Measurements from ENCODE around the gene UBXN2A.

UBXN2A gene, protein sequence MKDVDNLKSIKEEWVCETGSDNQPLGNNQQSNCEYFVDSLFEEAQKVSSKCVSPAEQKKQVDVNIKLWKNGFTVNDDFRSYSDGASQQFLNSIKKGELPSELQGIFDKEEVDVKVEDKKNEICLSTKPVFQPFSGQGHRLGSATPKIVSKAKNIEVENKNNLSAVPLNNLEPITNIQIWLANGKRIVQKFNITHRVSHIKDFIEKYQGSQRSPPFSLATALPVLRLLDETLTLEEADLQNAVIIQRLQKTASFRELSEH

DNA sequence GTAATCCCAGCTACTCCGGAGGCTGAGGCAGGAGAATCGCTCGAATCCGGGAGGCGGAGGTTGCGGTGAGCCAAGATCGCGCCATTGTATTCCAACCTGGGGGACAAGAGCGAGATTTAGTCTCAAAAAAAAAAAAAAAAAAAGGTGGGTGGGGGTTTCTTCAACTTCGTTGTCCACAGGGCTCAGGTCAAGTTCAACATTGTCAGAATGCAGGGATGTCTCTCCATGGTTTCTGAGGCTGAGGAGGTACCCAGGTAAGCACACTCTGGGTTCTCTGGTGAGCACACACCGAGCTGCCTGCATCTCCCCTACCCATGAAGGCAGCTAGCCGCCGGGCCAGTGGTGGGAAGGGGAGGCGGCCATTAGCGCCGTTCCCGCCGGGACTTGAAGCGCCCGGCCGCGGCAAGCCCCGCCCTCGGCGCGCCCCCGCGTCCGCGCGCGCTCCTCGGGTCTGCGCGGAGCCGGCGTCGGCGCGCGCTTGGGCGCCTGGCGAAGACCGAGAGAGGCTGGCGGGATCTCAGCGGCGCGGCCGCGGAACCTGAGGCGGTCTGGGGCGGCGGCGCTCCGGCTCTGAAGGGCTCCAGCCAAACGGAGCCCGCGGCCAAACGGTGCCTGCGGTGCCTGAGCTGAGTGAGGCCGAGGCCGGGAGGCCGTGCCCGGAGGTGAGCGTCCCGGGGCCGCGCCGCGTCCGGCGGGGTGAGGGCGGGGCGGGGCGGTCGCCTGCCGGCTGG is at the start of gene UBXN2A:
Gene UBXN2A (plus strand): TSS at position 477 of the 731 bp plus-strand sequence. CDS start 17,852 bp downstream, outside the sequence.
- peak; percentile 72 for DNase-seq

DNA sequence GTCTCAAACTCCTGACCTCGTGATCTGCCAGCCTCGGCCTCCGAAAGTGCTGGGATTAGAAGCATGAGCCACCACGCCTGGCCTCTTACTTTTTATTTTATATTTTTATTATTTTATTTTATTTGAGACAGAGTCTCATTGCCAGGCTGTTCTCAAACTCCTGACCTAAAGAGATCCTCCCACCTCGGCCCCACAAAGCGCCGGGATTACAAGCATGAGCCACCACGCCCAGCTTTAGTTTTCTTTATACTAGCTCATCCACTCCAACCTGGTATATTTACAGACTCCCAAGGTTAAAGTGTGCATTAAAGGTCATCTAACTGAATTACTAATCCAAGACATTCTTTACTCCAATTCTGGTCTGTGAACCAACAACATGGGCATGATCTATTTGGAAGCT is 40.1 kb upstream of the UBXN2A start:
- no peak for DNase-seq

DNA sequence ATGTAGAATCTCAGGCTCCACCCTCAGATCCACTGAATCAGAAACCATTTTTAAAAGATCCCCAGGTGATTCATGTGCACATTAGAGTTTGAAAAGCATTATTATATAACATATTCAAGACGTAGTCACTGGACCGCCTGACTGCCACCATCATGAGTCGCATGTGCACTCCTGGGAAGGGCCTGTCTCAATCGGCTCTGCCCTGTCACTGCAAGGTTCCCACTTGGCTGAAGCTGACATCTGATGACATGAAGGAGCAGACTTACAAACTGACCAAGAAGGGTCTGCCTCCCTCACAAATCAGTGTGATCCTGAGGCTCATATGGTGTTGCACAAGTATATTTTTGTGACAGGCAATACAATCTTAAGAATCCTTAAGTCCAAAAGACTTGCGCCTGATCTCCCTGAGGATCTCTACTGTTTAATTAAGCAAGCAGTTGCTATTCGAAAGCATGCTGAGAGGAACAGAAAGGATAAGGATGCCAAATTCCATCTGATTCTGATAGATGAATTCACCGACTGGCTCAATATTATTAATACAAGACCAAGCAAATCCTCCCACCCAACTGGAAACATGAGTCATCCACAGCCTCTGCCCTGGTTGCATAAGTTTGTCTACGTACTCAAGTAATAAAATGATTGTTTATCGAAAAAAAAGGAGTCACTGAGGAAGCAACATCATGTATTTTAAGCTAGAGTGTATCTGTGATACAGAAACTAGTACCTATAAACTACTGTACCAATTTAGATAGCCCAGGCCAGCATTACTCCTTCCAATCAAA is 39.5 kb upstream of the UBXN2A start:
- DNase-seq, result no peak

DNA sequence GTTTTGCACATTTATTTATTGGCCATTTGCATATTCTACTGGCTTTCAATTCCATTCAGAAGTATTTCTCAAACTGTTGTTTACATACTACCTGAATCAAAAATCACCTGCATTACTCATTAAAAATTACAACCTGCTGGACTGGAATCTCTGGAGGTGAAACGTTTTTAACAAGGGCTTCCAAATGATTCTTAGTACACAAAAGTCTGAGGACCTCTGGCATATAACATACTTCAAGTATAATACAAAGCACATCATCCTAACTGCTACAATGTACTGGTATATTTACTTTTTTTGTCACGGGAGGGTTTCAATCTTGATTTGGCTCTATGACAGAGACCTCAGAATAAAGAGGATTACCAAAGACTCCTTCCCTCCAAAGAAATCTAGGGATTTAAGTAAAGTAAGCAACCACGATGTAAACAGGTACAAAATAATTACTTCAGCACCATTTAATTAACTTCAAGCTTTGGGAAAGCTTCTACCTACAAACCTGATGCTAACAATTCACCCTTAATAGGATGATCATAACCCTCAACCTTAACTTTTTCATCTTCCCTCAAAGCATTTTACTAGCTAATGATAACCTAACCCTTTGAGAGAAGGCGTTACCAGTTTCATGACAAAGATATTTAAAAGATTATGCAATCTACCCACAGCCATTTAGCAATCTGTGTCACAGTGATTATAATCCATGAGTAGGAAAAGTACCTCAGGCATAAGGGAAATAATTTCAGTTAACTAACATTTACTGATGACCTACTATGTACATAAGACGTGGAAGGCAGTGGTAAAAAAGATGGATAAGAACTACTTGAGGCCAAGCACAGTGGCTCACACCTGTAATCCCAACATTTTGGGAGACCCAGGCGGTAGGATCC is 38.1 kb upstream of the UBXN2A start:
- DNase-seq, result no peak

DNA sequence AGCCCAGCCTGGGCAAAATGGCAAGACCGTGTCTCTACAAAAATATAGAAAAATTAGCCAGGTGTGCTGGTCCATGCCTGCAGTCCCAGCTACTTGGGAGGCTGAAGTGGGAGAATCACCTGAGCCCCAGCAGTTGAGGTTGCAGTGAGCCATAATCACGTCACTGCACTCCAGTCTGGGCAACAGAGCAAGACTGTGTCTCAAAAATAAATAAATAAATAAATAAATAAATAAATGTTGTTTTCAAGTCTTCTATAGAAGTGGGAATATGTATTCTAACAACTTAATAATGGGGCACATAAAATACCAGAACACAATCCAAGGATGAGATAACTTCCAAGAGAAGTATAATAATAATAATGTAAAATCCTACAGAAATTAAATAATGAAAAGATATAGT is 37.2 kb upstream of the UBXN2A start:
- no peak for DNase-seq

DNA sequence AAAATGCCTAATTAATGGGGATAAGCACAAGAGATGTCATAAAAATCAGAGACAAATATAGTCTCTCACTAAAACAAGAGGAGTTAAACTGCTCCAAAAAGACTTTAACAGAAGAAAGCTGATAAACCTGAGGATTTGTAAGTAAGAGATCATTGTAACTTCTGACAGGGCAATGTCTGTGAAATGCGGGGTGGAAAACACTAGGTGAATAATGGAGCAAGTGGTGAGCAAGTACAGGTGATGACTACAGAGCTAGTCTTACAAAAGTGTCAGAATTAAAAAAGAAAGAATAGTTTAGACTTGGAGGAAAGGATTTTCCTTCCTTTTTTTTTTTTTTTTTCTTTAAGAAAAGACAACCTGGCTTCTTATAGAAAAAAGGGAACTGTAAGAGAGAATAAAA is 36.0 kb upstream of the UBXN2A start:
- DNase-seq, result no peak

DNA sequence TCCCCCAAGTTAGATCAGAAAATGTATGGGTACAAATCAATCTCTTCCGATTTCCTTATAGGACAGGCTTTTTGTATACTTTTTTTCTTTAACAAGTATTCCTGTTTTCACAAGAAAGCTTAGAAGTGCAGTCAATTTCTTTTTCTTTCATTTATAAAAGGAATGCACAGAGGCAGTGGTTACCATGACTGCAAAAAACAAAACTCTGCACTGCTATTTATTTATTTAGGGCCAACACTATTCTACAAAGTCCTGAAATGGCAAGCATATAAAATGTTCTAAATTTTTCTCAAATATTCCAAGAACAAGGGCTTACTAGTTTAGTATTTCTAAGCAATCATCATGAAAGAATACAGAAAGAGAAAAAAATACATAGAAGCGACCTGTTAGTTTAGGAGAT is 35.6 kb upstream of the UBXN2A start:
- DNase-seq, result no peak

DNA sequence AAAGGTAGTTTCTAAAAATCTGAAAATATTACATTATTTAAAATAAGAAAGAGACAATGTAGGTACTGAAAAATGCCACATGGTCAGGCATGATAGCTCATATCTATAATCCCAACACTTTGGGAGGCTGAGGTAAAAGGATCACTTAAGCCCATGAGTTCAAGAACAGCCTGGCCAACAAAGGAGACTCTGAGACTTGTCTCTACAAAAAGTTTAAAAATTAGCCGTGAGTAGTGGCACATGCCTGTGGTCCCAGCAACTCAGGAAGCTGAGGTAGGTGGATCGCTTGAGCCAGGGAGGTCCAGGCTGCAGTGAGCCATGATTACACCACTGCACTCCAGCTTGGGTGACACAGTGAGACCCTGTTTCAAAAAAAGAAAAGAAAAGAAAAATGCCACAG is 35.1 kb upstream of the UBXN2A start:
- DNase-seq, result no peak

DNA sequence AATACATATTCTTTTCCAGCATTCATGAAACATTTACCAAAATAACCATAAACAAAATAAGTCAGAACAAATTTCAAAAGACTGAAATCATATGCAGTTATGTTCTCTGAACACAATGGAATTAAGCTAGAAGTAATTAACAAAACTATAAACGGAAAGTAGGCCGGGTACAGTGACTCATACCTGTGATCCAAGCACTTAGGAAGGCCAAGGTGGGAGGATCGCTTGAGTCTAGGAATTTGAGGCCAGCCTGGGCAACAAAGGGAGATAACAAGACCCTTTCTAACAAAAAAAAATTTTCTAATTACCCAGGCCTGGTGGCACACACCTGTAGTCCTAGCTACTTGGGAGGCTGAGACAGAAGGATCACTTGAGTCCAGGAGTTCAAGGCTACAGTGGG is 28.2 kb upstream of the UBXN2A start:
- DNase-seq, result no peak

DNA sequence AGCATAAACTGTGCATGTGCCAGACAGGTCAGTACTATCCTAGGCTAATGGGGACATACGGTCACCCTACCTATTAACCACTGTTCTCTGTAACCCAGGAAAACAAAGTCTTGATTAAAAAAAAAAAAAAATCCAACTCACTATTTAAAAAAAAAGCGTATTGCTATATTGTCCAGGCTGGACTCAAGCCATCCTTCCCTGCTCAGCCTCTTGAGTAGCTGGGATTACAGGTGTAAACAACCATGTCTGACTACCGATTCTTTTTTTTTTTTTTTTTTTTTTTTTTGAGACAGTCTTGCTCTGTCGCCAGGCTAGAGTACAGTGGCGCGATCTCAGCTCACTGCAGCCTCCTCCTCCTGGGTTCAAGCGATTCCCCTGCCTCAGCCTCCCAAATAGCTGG is 24.9 kb upstream of the UBXN2A start:
- no peak for DNase-seq

DNA sequence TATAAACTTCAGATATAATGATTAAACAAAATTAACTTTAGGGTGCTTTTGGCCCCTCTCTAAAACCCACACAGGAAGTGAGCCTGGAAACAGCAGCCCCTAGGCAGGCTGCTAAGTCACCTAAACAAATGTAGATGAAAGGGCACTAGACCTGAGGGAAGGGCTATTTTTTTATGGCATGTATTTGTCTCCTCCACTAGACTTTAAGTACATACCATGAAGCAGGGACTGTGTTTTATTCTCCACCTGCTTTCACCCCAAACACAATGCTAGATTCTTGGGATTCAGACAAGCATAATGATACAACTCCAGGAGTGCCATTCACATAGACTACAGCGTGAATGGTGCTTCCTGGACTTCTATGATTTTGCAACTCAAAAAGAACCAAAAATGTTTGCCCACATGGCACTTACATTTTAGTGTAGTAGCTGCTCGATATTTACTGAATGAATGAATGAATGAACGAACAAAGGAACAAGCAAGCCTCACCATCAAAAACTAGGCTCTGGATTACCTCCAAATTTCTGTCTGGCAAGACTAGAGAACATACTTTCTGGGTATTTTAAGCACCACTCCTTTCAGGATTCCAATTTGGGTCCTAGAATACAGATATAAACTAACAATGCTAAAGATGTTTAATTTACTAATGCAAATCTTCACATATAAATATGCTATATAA is 23.4 kb upstream of the UBXN2A start:
- no peak for DNase-seq

DNA sequence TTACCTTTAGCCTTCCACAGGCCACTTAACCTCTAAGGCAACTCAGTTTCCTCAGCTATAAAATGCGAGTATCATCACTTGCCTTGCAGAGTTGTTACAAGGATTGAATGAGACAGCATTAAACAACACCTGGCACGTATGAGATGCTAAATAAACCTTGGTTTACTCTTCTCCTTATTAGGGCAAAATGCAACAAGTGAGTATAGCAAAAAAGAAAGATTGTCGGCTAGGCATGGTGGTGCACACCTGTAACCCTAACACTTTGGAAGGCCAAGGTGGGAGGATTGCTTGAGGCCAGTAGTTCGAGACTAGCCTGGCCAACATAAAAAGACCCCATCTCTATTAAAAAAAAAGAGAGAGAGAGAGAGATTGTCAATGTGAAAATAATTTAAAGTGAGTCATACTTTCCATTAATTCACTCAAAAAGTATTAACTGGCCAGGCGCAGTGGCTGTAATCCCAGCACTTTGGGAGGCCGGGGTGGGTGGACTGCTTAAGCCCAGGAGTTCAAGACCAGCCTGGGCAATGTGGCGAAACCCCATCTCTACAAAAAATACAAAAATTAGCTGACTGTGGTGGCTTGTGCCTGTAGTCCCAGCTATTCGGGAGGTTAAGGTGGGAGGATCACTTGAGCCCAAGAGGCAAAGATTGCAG is 21.3 kb upstream of the UBXN2A start:
- no peak for DNase-seq

DNA sequence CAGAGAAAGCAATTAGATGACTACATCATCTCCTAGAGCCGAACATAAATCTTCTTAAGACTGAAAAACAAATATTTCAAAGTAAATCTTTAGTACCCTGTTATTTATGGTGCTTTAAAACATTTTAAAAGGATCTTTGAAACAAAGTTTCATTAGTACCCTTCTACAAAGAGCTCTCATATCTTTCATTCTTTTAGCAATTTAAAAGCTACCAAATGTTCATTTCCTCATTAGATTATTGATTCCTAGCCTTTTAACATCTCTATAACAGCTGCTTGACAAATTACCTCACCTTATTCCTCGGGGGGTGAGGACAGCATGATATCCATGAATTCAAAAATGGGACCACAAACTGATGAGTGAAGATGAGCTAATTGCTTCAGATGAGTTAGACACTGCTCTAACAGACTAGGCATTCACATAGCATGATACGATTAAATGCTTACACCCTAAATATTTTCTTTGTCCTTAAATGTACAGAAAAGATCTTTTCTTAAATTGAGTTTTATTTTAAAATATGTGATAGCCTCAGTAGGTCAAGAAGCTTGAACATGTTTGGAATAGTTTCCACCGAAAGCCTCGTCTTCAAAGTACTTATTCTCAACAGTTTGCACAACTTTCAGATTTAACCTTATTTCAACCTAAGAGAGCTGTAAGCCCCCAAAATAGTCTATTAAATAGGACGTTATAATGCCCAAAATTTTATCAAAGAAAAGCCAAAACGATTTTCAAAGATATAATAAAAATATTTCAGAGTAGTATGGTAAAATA is 15.5 kb upstream of the UBXN2A start:
- no peak for DNase-seq

DNA sequence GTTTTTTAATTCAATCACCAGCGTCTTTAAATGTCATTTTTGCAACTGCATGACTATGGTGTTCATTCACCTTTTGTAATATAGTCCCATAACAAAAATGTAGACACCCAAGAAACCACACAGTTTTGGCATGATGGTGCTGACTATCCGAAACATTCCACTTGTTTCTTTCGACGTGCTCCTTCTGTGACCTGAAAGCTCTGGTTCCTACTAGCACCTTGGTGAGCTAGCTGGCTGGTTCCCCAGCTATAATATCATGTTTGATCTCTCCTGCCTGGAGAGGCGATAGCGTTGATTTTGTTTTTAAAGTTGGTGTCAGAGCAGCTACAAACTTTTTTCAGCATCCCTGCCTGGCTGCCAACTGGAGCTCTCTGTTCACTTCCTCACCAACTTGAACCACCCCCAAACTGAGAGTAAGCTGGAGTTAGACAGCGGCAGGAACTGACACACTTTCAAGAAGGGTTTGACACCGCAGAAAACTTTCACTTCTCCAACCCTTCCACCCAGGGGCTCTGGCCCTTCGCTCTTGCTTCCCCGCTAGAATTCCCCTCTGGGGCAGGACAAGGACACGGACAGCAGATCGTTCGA is 14.5 kb upstream of the UBXN2A start:
- no peak for DNase-seq

DNA sequence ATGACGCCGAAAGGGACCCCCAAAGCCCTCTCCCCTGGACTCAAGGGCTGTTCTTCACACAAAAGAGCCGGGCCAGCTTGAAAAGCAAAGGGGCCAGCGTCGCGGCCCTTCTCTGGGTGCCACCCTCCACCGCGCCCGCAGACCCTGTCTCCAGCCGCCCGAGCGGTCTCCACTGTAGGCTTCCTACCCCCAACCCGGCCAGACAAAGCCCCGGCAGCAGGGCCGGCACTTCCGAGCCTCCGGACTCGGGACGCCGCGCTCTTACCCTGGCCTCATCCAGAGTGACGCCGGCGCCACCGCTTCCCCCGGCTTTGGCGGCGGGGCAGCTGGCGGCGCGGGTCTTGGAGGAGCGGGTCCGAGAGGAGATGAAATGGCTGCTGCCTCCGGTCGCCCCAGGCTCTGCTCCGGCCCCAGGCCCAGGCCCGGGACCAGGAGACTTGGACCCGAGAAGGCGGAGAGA is 13.9 kb upstream of the UBXN2A start:
- no peak for DNase-seq

DNA sequence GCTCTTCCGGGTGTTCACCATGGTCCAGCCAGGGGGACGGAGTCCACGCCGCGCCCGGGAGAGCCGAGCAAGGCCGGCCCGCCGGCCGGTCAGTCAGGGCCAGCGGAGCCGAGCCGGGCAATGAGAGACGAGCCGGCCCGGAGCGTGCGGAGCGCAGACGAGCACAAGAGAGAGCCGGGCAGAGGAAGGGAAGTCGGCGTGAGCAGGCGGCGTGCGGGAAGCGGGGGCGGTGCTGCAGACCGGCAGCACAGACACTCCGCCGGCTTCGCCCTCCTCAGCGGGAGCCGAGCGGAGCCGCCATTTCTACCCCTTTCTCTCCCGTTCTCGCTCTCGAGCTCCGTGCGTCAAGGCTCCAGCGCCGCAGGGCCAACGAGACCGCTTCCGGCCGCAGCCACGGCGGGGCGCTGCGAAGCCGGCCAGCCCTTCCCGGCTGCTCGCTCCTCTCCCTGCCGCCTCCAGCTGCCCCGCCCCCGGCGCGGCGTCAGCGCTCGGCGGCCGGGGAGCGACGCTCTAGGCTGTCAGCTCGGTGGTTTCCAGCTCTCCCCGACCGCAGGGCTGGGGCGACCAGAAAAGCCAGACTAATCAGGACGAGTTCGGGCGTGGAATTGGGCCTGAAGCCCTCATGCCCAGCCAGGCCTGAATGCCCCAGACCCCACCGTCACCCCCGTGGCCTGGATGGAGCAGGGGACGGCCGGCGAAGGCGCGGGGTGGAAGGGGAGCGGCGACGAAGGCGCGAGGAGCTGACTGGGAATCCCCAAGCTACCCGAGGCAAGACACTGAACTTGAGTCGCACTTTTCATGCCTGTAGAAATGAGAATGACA is 13.3 kb upstream of the UBXN2A start, which contains the start of gene ATAD2B:
Gene ATAD2B (minus strand): TSS at position 374 of the 822 bp plus-strand sequence. CDS start 353 bp downstream, at position 21.
- DNase-seq, result peak; percentile 87

DNA sequence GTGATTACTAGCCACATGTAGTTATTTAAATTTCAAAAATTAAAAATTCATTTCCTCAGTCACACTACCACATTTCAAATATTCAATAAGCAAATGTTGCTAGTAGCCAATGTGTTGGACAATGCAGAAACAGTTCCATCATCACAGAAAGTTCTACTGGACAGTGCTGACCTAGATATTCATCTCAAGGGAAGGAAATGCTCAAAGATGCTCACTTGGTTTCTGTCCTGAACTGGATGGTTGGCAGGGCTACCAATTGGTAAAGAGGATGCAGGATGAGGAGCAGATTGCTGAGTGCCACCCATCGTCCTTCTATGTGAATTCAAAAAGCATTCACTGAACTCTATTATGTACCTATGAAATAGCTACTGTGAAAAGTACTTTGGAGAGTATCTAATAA is 6.0 kb upstream of the UBXN2A start:
- DNase-seq, result no peak

DNA sequence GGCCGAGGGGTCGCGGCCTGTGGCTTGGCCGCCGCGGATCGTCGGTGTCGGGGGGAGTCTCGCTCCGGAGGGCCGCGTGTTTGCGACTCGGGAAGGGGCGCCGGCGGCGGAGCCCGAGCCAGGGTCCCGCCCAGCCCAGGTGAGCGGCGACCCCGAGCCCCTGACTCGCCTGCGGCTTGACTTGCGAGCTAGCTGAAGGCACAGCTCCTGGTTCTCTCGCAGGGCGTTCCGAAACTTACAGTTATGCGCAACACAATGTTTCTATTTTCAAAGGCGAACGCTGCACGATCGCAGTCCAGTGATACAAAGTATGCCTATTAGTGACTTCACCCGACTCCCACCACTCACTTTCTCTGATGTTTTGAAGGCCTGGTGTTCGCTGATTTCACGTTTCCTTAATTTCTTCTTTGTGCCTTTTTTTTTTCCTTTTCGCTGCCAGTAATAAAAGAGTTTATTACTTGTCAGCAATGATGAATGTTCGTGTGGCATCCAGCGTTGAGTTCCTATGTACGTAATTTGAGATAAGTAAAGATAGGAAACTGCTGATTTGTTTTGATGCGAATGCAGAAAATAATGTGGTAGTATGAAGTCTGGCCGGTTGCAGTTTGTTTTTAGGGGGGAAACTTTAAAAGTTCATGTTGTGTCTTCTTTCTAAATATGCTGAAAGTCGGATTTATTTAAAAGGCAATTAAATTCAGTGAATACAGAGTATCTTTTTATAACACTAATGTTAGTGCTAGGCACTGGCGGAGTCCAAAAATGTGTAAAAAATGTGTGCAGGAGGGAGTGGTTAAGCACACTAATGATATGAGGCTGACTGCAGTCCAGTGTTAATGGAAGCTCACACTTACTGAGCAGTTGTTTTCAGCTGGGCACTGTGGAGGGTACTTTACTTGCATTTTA is 706 bp downstream of the UBXN2A start:
- peak; percentile 40 for DNase-seq

Measured in NCI-H510A (cell line).